Measurements from ENCODE around the gene LGALS1. TPM values are rescaled to one million over a fixed set of nuclear protein-coding genes. Genes with fewer than 3 reads are reported as not detected.
A peak's percentile ranks its signal among the peaks of the same experiment; 100 is the strongest.
"Not testable (repeated sequence)": the region's sequence is repeated elsewhere in the genome, so short reads cannot be mapped to it uniquely, and the experiment has no call there.

Gene LGALS1
- total RNA-seq, 1 donor from 2014 or later = 892 TPM

DNA sequence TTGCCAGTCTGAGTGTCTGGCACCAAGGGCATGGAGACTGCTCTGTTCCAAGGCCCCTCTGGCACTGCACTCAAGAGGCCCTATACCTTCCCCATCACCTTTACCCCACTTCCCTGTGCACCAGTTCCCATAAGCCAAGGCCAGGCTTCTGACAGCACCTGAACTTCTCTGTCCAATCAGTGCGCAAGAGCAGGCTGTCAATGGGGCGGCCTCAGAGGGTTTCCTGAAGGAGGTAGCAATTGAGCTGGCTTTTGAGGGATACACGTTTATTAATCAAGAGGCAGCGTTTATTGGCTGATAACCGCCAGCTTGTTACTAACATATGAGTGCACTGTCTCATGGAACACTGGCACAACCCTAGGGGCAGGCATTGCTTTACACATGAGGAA, 33.9 kb upstream of the LGALS1 start:
- peak overlapping the region; percentile 51 for H3K4me3 Mint-ChIP-seq (ENCODE audit: low read depth)
- H3K27me3 Mint-ChIP-seq (ENCODE audit: low read depth) = no peaks in the 10 kb centered on the region
- no peak for DNase-seq (ENCODE audit: low spot score)
- intact Hi-C loops (cut with micrococcal nuclease) = no loop called here
- no peaks in the 10 kb centered on the region for H3K9me3 Mint-ChIP-seq
- H3K27ac Mint-ChIP-seq = peak overlapping the region; percentile 62
- peaks cover 35% of the 10 kb centered on the region for H3K4me1 Mint-ChIP-seq (ENCODE audit: low read depth)
- peaks cover 39% of the 10 kb centered on the region for H3K36me3 Mint-ChIP-seq (ENCODE audit: low read depth)

DNA sequence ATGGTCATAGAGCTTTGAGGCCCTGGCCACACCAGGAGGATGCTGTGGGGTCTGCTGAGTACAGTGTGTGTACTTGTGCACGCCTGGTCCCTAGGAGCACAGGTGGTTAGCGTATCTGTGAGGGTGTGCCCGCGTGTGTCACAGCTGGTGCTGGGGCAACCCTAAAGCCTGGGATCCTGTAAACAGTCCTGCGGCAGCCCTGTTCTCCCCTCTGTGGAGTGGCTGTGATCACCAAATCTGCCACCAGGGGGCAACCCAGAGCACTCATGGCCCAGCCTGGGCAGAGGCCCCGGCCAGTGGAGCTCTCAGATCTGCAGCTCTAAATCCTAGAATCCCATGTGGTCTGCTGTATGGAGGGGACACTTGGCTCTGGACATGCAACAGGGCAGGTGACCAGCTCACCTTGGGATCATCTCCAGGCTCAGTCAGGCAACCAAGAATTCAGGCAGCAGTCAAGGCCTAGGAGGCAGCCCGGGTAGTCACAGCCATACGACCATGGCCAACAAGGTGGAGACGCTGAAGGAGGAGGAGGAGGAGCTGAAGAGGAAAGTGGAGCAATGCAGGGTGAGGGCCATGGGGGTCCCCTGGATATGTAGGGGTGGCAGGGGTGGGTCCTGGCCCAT, 32.1 kb upstream of the LGALS1 start:
- intact Hi-C loops (cut with micrococcal nuclease) = loop anchor here (1.0 kb wide), 1 partner anchor 38 kb away; no protein-coding TSS in a partner anchor
- peak; percentile 79 for DNase-seq (ENCODE audit: low spot score)
- H3K9me3 Mint-ChIP-seq = no peaks in the 10 kb centered on the region
- peaks cover 19% of the 10 kb centered on the region for H3K4me1 Mint-ChIP-seq (ENCODE audit: low read depth)
- no peaks in the 10 kb centered on the region for H3K27me3 Mint-ChIP-seq (ENCODE audit: low read depth)
- H3K36me3 Mint-ChIP-seq (ENCODE audit: low read depth) = peaks cover 50% of the 10 kb centered on the region
- peak overlapping the region; percentile 2 for H3K27ac Mint-ChIP-seq
- H3K4me3 Mint-ChIP-seq (ENCODE audit: low read depth) = peak overlapping the region; percentile 14

DNA sequence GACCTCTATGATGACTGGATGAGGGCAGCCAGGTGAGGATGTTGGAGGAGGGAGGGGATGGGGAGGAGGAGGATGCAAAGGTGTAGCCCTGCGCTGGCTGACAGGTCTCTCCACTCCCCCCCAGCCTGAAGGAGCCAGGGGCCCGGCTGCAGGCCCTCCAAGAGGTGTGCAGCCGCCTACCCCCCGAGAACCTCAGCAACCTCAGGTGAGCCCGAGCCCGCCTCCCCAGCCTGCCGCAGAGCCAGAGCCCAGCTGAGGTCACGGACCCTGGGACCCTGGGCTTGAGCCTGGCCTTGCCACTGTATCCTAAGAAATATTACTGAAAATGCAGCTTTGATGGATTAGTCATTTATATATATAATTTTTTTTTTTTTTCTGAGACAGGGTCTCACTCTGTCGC, 28.1 kb upstream of the LGALS1 start:
- DNase-seq (ENCODE audit: low spot score) = no peak
- Mint-ChIP-seq H3K9me3 (no peaks in the 10 kb centered on the region), H3K4me1 (ENCODE audit: low read depth) (peaks cover 8% of the 10 kb centered on the region), H3K4me3 (ENCODE audit: low read depth) (no peak overlapping the region), H3K36me3 (ENCODE audit: low read depth) (peaks cover 70% of the 10 kb centered on the region), H3K27me3 (ENCODE audit: low read depth) (no peaks in the 10 kb centered on the region), H3K27ac (no peak overlapping the region)
- intact Hi-C loops (cut with micrococcal nuclease) = no loop called here

DNA sequence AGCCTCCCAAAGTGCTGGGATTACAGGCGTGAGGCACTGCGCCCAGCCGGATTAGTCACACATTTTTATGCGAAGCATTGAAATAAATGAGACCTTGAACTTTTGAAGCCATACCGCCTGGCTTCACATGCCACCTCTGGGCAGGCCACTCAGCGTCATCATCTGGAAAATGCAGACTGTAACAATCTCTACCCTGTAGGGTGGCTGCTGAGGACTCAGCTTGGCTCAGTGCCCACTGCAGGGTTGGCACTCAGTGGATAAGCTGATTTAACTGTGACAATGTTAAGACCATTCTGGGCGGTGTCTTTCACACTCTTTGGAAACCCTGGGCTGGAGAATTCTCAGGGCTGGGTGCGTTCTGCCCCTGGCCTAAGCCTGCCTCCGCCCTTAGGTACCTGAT, 27.5 kb upstream of the LGALS1 start:
- DNase-seq (ENCODE audit: low spot score) = no peak
- Mint-ChIP-seq H3K36me3 (ENCODE audit: low read depth) (peaks cover 70% of the 10 kb centered on the region), H3K27ac (no peak overlapping the region), H3K27me3 (ENCODE audit: low read depth) (no peaks in the 10 kb centered on the region), H3K4me3 (ENCODE audit: low read depth) (no peak overlapping the region), H3K9me3 (no peaks in the 10 kb centered on the region), H3K4me1 (ENCODE audit: low read depth) (peaks cover 6% of the 10 kb centered on the region)
- intact Hi-C loops (cut with micrococcal nuclease) = no loop called here

DNA sequence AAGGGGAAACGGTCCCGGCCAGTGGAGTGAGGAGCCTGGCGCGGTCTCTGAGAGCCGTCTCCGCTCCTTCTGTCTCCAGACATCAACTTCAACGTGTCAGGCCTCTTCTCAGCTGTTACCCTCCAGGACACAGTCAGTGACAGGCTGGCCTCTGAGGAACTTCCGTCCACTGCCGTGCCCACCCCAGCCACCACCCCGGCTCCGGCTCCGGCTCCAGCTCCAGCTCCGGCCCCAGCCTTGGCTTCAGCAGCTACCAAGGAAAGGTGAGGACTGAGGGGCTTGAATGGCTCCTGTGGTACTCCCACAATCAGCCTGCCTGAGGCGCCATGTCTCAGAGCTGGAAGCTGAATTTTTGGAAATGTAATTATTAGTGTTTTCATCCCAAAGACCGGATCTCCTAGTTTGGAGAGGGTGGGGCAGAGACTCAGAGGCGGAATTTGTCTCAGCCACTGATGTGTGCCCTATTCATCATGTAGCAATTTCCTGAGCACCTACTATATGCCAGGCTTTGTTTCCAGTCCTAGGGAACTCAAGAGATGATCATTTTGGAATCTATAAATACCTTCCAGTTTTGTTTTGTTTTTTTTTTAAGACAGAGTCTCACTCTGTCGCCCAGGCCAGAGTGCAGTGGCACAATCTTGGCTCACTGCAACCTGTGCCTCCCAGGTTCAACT, 24.8 kb upstream of the LGALS1 start:
- Mint-ChIP-seq H3K27ac (no peak overlapping the region), H3K4me1 (ENCODE audit: low read depth) (no peaks in the 10 kb centered on the region), H3K9me3 (no peaks in the 10 kb centered on the region), H3K27me3 (ENCODE audit: low read depth) (no peaks in the 10 kb centered on the region), H3K36me3 (ENCODE audit: low read depth) (peaks cover 65% of the 10 kb centered on the region), H3K4me3 (ENCODE audit: low read depth) (no peak overlapping the region)
- DNase-seq (ENCODE audit: low spot score) = no peak
- intact Hi-C loops (cut with micrococcal nuclease) = no loop called here

DNA sequence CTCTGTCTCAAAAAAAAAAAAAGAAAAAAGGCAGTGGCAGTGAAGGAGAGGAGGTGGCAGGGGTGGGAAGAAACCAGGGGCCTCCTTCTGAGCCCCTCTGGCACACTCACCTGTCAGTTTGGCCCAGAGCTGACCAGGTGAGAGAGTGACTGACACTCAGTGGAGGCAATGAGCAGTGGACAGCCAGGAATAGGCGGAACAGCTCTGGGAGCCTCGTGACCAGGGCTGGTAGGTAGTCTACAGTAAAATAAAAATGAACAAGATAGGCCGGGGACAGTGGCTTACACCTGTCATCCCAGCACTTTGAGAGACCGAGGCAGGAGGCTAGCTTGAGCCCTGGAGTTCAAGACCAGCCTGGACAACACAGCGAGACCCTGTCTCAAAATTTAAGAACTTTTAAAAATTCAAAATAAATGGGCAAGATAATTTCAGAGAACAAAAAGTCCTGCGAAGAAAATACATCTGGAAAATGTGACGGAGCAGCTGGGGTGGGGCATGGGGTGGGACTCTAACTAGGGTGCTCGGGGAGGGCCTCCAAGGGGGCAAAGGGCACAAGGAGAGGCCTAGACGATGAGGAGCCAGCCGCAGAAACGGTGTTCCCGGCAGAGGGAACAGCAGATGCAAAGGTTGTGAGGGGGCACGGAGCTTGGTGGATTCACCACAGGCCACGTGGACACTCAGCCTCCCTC, 20.7 kb upstream of the LGALS1 start:
- H3K27ac Mint-ChIP-seq = peak overlapping the region; percentile 33
- H3K9me3 Mint-ChIP-seq = no peaks in the 10 kb centered on the region
- no peak for DNase-seq (ENCODE audit: low spot score)
- H3K27me3 Mint-ChIP-seq (ENCODE audit: low read depth) = no peaks in the 10 kb centered on the region
- H3K36me3 Mint-ChIP-seq (ENCODE audit: low read depth) = peaks cover 40% of the 10 kb centered on the region
- intact Hi-C loops (cut with micrococcal nuclease) = no loop called here
- no peak overlapping the region for H3K4me3 Mint-ChIP-seq (ENCODE audit: low read depth)
- H3K4me1 Mint-ChIP-seq (ENCODE audit: low read depth) = peaks cover 9% of the 10 kb centered on the region

DNA sequence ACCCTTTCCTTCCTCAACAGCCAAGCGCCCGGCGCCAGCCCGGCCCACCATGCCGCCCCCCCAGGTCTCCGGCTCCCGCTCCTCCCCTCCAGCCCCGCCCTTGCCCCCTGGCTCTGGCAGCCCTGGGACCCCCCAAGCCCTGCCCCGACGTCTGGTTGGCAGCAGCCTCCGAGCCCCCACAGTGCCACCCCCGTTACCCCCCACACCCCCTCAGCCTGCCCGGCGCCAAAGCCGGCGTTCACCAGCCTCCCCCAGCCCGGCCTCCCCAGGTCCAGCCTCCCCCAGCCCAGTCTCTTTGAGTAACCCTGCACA, 20.2 kb upstream of the LGALS1 start:
- H3K4me3 Mint-ChIP-seq (ENCODE audit: low read depth) = no peak overlapping the region
- no peaks in the 10 kb centered on the region for H3K9me3 Mint-ChIP-seq
- intact Hi-C loops (cut with micrococcal nuclease) = no loop called here
- H3K27me3 Mint-ChIP-seq (ENCODE audit: low read depth) = no peaks in the 10 kb centered on the region
- DNase-seq (ENCODE audit: low spot score) = no peak
- no peak overlapping the region for H3K27ac Mint-ChIP-seq
- H3K36me3 Mint-ChIP-seq (ENCODE audit: low read depth) = peaks cover 36% of the 10 kb centered on the region
- peaks cover 14% of the 10 kb centered on the region for H3K4me1 Mint-ChIP-seq (ENCODE audit: low read depth)

DNA sequence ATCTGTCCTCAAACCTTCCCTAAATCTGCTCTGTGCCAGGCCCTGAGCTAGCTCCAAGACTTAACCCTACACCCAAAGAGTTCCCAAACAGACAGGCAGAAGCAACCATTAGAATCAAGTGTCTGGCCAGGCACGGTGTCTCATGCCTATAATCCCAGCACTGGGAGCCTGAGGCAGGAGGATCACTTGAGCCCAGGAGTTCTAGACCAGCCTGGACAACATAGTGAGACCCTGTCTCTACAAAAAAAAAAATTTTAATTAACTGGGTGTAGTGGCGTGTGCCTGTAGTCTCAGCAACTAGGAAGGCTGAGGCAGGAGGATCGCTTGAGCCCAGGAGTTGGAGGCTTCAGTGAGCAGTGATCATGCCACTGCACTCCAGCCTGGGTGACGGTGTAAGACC, 18.9 kb upstream of the LGALS1 start:
- H3K9me3 Mint-ChIP-seq; DNase-seq (ENCODE audit: low spot score); H3K4me3 Mint-ChIP-seq (ENCODE audit: low read depth); intact Hi-C loops (cut with micrococcal nuclease); H3K27me3 Mint-ChIP-seq (ENCODE audit: low read depth): not testable (repeated sequence)
- Mint-ChIP-seq H3K27ac (peak overlapping the region; percentile 36), H3K4me1 (ENCODE audit: low read depth) (peaks cover 24% of the 10 kb centered on the region), H3K36me3 (ENCODE audit: low read depth) (peaks cover 38% of the 10 kb centered on the region)

DNA sequence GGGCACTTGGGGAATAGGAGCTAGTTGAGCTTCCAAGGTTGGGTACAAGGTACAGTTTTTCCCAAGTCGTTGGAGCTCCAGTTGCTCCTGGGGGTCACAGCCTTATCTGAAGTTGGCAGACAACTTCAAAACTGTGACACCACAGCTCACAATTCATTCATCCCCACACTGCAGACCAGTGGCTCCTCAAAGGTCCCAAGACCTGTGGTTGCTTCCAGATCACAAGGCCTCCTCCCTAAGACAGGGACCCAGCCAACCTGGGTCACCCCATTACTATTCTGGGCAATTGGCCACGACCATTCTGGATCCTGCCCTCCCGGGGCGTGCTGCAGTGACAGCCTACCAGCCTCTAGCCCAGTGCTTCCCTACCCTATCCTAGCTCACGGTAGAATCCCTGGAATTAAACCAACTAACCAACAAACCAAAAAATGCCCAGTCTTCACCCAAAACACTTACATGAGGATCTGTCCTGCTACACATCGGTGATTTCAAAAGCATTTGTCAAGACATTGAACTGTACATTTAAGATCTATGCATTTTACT, 17.8 kb upstream of the LGALS1 start:
- DNase-seq (ENCODE audit: low spot score) = no peak
- Mint-ChIP-seq H3K9me3 (no peaks in the 10 kb centered on the region), H3K27ac (peak overlapping the region; percentile 89), H3K36me3 (ENCODE audit: low read depth) (peaks cover 29% of the 10 kb centered on the region), H3K4me3 (ENCODE audit: low read depth) (peak overlapping the region; percentile 84), H3K4me1 (ENCODE audit: low read depth) (peaks cover 29% of the 10 kb centered on the region), H3K27me3 (ENCODE audit: low read depth) (no peaks in the 10 kb centered on the region)
- intact Hi-C loops (cut with micrococcal nuclease) = loop anchor here (1.0 to 2.0 kb wide), 2 partner anchors 18 to 19 kb away; partner anchors contain the start of genes LGALS1 and SH3BP1

DNA sequence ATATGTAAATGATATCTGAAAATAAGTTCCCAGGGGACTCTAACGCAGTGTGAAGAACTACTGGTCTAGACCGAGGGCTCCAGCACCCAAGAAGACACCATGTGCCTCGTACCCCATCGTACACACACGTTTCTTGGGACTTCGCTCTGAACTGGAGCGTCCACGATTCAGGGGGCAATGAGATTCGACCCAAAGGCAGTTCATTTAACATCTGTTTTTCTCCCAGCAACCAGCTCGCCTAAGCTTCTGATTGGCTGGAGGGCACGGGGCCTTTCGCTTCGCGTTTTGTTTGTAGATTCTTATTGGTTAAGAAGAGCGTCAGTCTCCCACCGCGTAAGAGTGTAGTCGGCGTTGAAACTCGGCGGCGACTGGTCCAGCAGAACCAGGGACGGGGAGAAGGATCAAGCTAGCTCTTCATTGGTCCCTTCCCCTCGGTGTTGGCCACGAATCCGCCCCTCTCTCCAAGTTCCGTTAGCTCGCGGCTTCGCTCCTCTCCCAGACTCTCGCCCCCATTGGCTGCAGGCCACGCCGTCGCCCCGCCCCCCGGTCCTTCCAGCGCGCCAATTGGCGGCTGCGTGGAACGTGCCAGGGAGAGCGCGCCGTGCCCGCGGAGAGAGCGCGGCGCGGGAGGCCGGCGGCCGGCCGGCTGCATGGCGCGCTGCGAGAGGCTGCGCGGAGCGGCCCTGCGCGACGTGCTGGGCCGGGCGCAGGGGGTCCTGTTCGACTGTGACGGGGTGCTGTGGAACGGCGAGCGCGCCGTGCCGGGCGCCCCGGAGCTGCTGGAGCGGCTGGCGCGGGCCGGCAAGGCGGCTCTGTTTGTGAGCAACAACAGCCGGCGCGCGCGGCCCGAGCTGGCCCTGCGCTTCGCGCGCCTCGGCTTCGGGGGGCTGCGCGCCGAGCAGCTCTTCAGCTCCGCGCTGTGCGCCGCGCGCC, 17.0 kb upstream of the LGALS1 start, which contains the start of gene PDXP:
TSS of gene PDXP (plus strand) at position 591 of the 933 bp plus-strand sequence. CDS start at position 651, 60 bp downstream.
- no peaks in the 10 kb centered on the region for H3K27me3 Mint-ChIP-seq (ENCODE audit: low read depth)
- peak; percentile 98 for DNase-seq (ENCODE audit: low spot score)
- intact Hi-C loops (cut with micrococcal nuclease) = loop anchor here (1.0 to 2.0 kb wide), 2 partner anchors 17 to 20 kb away; partner anchors contain the start of genes LGALS1 and SH3BP1
- H3K36me3 Mint-ChIP-seq (ENCODE audit: low read depth) = peaks cover 22% of the 10 kb centered on the region
- H3K4me1 Mint-ChIP-seq (ENCODE audit: low read depth) = peaks cover 29% of the 10 kb centered on the region
- peak within 1 kb of the TSS; percentile 89 for H3K27ac Mint-ChIP-seq
- H3K9me3 Mint-ChIP-seq = no peaks in the 10 kb centered on the region
- peak within 1 kb of the TSS; percentile 87 for H3K4me3 Mint-ChIP-seq (ENCODE audit: low read depth)

DNA sequence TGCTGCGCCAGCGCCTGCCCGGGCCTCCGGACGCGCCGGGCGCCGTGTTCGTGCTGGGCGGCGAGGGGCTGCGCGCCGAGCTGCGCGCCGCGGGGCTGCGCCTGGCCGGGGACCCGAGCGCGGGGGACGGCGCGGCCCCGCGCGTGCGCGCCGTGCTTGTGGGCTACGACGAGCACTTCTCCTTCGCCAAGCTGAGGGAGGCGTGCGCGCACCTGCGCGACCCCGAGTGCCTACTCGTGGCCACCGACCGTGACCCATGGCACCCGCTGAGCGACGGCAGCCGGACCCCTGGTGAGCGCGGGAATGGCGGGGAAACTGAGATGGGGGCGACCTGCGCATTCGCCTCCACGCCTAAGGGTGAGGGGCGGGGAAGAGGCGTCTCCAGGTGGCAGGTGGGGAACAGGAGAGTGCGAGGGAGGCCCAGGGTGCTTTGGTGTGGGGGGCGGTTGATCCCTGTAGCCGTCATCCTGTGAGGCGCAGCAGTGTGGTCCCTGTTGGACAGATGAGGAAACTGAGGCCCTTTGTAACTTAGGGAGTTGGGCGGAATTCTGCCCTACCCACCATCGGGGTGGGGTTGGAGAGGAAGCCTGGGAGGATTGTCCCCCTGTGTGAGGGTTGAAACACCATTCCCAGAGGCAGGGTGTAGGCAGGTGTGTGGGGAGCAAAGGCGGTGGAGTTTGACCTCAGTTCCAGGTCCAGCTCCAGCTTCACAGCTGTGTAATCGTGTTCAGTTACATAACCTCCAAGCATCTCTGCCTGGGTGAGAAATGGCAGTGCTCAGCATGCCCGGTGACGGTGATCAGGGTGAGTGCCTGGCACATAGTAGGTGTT, 16.2 kb upstream of the LGALS1 start:
- peak overlapping the region; percentile 47 for H3K27ac Mint-ChIP-seq
- H3K9me3 Mint-ChIP-seq = no peaks in the 10 kb centered on the region
- intact Hi-C loops (cut with micrococcal nuclease) = loop anchor here (2.0 kb wide), 1 partner anchor 20 kb away; the partner anchor contains the start of gene SH3BP1
- peak overlapping the region; percentile 87 for H3K4me3 Mint-ChIP-seq (ENCODE audit: low read depth)
- no peak for DNase-seq (ENCODE audit: low spot score)
- peaks cover 29% of the 10 kb centered on the region for H3K4me1 Mint-ChIP-seq (ENCODE audit: low read depth)
- no peaks in the 10 kb centered on the region for H3K27me3 Mint-ChIP-seq (ENCODE audit: low read depth)
- H3K36me3 Mint-ChIP-seq (ENCODE audit: low read depth) = peaks cover 18% of the 10 kb centered on the region
